ENCODE data around the gene ADCY1. TPM values are rescaled to one million over a fixed set of nuclear protein-coding genes. Genes with fewer than 3 reads are reported as not detected.

The ADCY1 gene
- total and polyA plus RNA-seq, 2 donors (not counting 3 experiments of a cell fraction or from before 2014, with no cell fraction given), result 0.52 to 1.6 TPM

DNA sequence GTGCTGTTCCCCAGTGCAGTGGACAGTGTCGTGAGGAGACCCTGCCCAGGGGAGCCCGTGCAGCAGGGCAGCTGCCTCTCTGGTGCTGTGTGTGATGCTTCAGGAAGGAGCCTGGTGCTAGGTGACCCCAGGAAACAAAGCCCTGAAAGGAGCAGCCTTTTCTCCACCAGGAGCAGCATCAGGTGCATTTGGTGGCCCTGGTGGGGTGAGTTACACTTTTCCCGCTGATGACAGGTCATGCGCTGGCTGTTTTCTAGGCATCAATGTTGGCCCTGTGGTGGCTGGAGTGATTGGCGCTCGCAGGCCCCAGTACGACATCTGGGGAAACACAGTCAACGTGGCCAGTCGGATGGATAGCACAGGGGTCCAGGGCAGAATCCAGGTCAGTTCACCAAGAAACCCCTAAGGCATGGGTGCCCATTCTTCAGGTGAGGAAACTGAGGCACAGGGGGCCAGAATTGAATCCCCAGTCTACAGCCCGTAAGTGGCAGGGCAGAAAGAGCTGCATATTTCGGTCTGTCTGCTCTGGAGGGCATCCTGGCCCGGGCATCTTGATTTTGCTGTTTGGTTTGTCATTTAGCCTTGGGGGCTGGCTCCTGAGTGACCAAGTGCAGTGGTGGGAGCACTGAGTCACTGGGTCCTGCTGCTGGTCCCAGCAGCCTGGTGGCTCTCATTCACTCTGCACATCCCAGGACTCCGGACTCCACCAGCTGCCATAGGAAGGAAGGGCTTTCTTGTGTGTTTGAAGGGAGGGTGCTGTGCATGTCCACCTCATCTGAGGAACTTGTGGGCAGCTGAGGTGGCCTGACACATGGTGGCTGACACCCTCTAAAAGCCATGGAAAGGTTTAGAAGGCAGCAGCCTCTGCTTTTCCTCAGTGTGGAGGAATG, 136.3 kb downstream of the ADCY1 start:
- Histone ChIP-seq H3K27me3 (ENCODE audit: control insufficient read depth in 2 of 2, insufficient read depth in 2 of 2, low read length in 2 of 2) (peaks cover 0 to 7% of the 10 kb centered on the region in 2 experiments), H3K4me1 (ENCODE audit: control insufficient read depth, extremely low read depth, insufficient read depth, low read length) (no peaks in the 10 kb centered on the region), H2AFZ (ENCODE audit: low read depth, low read length) (no peak overlapping the region), H3K27ac (ENCODE audit: insufficient read depth, low read depth, low read length) (no peak overlapping the region), H3K9ac (replicated peaks; ENCODE audit: extremely low read depth, insufficient read depth, low read length) (no peak overlapping the region), H3K4me2 (ENCODE audit: insufficient read depth, low read length) (no peak overlapping the region), H3K9me1 (replicated peaks; ENCODE audit: control insufficient read depth, extremely low read depth, insufficient read depth, low read length) (no peaks in the 10 kb centered on the region), H4K20me1 (replicated peaks; ENCODE audit: control insufficient read depth, extremely low read depth, insufficient read depth, low read length) (no peaks in the 10 kb centered on the region), H3K79me2 (ENCODE audit: control insufficient read depth, insufficient read depth, low read length) (no peaks in the 10 kb centered on the region), H3K36me3 (ENCODE audit: control insufficient read depth in 2 of 2, extremely low read depth in 1 of 2, insufficient read depth in 2 of 2, low read length in 2 of 2) (no peaks in the 10 kb centered on the region), H3K4me3 (replicated peaks in 1 of 3; ENCODE audit: insufficient read depth in 1 of 3, low read depth in 1 of 3, low read length in 3 of 3) (no peak overlapping the region), H3K9me3 (replicated peaks; ENCODE audit: control insufficient read depth, insufficient read depth, low read length) (no peaks in the 10 kb centered on the region)
- FAIRE-seq (no peak), DNase-seq (ENCODE audit: low read depth, low spot score) (no peak)
- intact Hi-C loops (cut with micrococcal nuclease) (no loop called here), dilution Hi-C loops (cut with MboI; ENCODE audit: extremely low pct_ligation_motif_present, low sequenced_read_pairs) (no loop called here)
- BruUV-seq (replicated peaks), result no TSS peak
- POLR2A ChIA-PET, result no interaction called here
- TF ChIP-seq GATA2 (IDR thresholded peaks at IDR 0.05; ENCODE audit: insufficient read depth, insufficient read length, low read depth, low read length), result no peak
- TF ChIP-seq FOS (IDR thresholded peaks at IDR 0.05; ENCODE audit: borderline replicate concordance, insufficient read depth, low read length), result no peak
- TF ChIP-seq JUN (IDR thresholded peaks at IDR 0.05; ENCODE audit: borderline replicate concordance, insufficient read depth, insufficient read length, low read depth), result no peak
- TF ChIP-seq MYC (IDR thresholded peaks at IDR 0.05; ENCODE audit: low read depth, low read length), result no peak
- CTCF ChIA-PET, result no interaction called here

GRCh38 chr7:45711161-45711490, 137.0 kb downstream of the ADCY1 start:
- Histone ChIP-seq H3K9me1 (replicated peaks; ENCODE audit: control insufficient read depth, extremely low read depth, insufficient read depth, low read length) (no peaks in the 10 kb centered on the region), H3K4me3 (replicated peaks in 1 of 3; ENCODE audit: insufficient read depth in 1 of 3, low read depth in 1 of 3, low read length in 3 of 3) (no peak overlapping the region), H3K79me2 (ENCODE audit: control insufficient read depth, insufficient read depth, low read length) (no peaks in the 10 kb centered on the region), H2AFZ (ENCODE audit: low read depth, low read length) (no peak overlapping the region), H3K27me3 (ENCODE audit: control insufficient read depth in 2 of 2, insufficient read depth in 2 of 2, low read length in 2 of 2) (peaks cover 0 to 6% of the 10 kb centered on the region in 2 experiments), H3K27ac (ENCODE audit: insufficient read depth, low read depth, low read length) (no peak overlapping the region), H4K20me1 (replicated peaks; ENCODE audit: control insufficient read depth, extremely low read depth, insufficient read depth, low read length) (no peaks in the 10 kb centered on the region), H3K4me1 (ENCODE audit: control insufficient read depth, extremely low read depth, insufficient read depth, low read length) (no peaks in the 10 kb centered on the region), H3K4me2 (ENCODE audit: insufficient read depth, low read length) (no peak overlapping the region), H3K9me3 (replicated peaks; ENCODE audit: control insufficient read depth, insufficient read depth, low read length) (no peaks in the 10 kb centered on the region), H3K9ac (replicated peaks; ENCODE audit: extremely low read depth, insufficient read depth, low read length) (no peak overlapping the region), H3K36me3 (ENCODE audit: control insufficient read depth in 2 of 2, extremely low read depth in 1 of 2, insufficient read depth in 2 of 2, low read length in 2 of 2) (no peaks in the 10 kb centered on the region)
- dilution Hi-C loops (cut with MboI; ENCODE audit: extremely low pct_ligation_motif_present, low sequenced_read_pairs), result no loop called here
- FAIRE-seq (no peak), DNase-seq (ENCODE audit: low read depth, low spot score) (no peak)
- intact Hi-C loops (cut with micrococcal nuclease), result no loop called here
- BruUV-seq (replicated peaks), result no TSS peak
- POLR2A ChIA-PET, result no interaction called here
- TF ChIP-seq FOS (IDR thresholded peaks at IDR 0.05; ENCODE audit: borderline replicate concordance, insufficient read depth, low read length) (no peak), MYC (IDR thresholded peaks at IDR 0.05; ENCODE audit: low read depth, low read length) (no peak), EZH2 (IDR thresholded peaks at IDR 0.05; ENCODE audit: borderline replicate concordance, low read depth, low read length, severe bottlenecking) (no peak), POLR2AphosphoS5 (IDR thresholded peaks at IDR 0.05; ENCODE audit: insufficient read depth, low read depth, low read length) (no peak), JUN (IDR thresholded peaks at IDR 0.05; ENCODE audit: borderline replicate concordance, insufficient read depth, insufficient read length, low read depth) (no peak), MAX (IDR thresholded peaks at IDR 0.05; ENCODE audit: insufficient read depth, insufficient read length) (no peak), POLR2A (IDR thresholded peaks at IDR 0.05; ENCODE audit: low read depth, low read length) (no peak), GATA2 (IDR thresholded peaks at IDR 0.05; ENCODE audit: insufficient read depth, insufficient read length, low read depth, low read length) (no peak)
- TF ChIP-seq, protein P1, sequence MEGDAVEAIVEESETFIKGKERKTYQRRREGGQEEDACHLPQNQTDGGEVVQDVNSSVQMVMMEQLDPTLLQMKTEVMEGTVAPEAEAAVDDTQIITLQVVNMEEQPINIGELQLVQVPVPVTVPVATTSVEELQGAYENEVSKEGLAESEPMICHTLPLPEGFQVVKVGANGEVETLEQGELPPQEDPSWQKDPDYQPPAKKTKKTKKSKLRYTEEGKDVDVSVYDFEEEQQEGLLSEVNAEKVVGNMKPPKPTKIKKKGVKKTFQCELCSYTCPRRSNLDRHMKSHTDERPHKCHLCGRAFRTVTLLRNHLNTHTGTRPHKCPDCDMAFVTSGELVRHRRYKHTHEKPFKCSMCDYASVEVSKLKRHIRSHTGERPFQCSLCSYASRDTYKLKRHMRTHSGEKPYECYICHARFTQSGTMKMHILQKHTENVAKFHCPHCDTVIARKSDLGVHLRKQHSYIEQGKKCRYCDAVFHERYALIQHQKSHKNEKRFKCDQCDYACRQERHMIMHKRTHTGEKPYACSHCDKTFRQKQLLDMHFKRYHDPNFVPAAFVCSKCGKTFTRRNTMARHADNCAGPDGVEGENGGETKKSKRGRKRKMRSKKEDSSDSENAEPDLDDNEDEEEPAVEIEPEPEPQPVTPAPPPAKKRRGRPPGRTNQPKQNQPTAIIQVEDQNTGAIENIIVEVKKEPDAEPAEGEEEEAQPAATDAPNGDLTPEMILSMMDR (IDR thresholded peaks at IDR 0.05; ENCODE audit: extremely low read depth in 1 of 2, insufficient read depth in 1 of 2, low read depth in 1 of 2, low read length in 2 of 2), result no peak
- CTCF ChIA-PET, result no interaction called here

Data from endothelial cell of umbilical vein (primary cell).